ENCODE data around the gene PSMC6. TPM values are rescaled to one million over a fixed set of nuclear protein-coding genes. Genes with fewer than 3 reads are reported as not detected.

The PSMC6 gene
- total and polyA plus RNA-seq, 2 experiments from 2014 or later = 143 to 176 TPM

DNA sequence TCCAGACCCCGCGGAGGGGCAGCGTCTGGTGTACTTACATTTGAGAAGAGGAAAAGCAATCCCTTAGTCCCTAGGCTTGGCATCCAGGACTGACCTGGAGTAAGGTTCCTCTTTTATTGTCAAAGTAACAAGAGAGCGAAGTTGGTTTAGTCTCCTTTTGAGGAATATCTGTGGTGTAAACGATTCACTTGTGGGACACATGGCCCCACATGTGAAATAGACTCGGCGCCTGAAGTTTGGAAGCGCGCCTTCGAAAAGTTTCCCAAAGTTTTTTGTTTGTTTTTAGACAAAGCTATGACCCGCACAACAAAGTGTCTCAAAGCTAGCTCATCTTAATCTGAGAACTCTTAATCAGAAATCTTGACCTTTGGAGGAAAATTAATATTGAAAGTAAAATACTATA lies 23.7 kb downstream of the PSMC6 start:
- ATAC-seq = no peak

More for the DNA sequence above, 23.7 kb downstream of the PSMC6 start:
- Mint-ChIP-seq H3K27me3 (ENCODE audit: insufficient read depth, low read depth, poor library complexity) (peaks cover 7% of the 10 kb centered on the region), H3K4me1 (peaks cover 34% of the 10 kb centered on the region), H3K9me3 (no peaks in the 10 kb centered on the region), H3K4me3 (peak overlapping the region; percentile 98), H3K36me3 (ENCODE audit: low read depth) (peaks cover 55% of the 10 kb centered on the region), H3K27ac (peak overlapping the region; percentile 98)
- no peaks in the 10 kb centered on the region for H3K27me3 ChIP-seq (ENCODE audit: insufficient read depth)
- peaks cover 22% of the 10 kb centered on the region for H3K4me1 ChIP-seq (ENCODE audit: insufficient read depth)
- peaks cover 55% of the 10 kb centered on the region for H3K79me2 ChIP-seq (replicated peaks; ENCODE audit: insufficient read depth)
- H3K36me3 ChIP-seq (ENCODE audit: insufficient read depth) = no peaks in the 10 kb centered on the region
- TF ChIP-seq, protein P1, sequence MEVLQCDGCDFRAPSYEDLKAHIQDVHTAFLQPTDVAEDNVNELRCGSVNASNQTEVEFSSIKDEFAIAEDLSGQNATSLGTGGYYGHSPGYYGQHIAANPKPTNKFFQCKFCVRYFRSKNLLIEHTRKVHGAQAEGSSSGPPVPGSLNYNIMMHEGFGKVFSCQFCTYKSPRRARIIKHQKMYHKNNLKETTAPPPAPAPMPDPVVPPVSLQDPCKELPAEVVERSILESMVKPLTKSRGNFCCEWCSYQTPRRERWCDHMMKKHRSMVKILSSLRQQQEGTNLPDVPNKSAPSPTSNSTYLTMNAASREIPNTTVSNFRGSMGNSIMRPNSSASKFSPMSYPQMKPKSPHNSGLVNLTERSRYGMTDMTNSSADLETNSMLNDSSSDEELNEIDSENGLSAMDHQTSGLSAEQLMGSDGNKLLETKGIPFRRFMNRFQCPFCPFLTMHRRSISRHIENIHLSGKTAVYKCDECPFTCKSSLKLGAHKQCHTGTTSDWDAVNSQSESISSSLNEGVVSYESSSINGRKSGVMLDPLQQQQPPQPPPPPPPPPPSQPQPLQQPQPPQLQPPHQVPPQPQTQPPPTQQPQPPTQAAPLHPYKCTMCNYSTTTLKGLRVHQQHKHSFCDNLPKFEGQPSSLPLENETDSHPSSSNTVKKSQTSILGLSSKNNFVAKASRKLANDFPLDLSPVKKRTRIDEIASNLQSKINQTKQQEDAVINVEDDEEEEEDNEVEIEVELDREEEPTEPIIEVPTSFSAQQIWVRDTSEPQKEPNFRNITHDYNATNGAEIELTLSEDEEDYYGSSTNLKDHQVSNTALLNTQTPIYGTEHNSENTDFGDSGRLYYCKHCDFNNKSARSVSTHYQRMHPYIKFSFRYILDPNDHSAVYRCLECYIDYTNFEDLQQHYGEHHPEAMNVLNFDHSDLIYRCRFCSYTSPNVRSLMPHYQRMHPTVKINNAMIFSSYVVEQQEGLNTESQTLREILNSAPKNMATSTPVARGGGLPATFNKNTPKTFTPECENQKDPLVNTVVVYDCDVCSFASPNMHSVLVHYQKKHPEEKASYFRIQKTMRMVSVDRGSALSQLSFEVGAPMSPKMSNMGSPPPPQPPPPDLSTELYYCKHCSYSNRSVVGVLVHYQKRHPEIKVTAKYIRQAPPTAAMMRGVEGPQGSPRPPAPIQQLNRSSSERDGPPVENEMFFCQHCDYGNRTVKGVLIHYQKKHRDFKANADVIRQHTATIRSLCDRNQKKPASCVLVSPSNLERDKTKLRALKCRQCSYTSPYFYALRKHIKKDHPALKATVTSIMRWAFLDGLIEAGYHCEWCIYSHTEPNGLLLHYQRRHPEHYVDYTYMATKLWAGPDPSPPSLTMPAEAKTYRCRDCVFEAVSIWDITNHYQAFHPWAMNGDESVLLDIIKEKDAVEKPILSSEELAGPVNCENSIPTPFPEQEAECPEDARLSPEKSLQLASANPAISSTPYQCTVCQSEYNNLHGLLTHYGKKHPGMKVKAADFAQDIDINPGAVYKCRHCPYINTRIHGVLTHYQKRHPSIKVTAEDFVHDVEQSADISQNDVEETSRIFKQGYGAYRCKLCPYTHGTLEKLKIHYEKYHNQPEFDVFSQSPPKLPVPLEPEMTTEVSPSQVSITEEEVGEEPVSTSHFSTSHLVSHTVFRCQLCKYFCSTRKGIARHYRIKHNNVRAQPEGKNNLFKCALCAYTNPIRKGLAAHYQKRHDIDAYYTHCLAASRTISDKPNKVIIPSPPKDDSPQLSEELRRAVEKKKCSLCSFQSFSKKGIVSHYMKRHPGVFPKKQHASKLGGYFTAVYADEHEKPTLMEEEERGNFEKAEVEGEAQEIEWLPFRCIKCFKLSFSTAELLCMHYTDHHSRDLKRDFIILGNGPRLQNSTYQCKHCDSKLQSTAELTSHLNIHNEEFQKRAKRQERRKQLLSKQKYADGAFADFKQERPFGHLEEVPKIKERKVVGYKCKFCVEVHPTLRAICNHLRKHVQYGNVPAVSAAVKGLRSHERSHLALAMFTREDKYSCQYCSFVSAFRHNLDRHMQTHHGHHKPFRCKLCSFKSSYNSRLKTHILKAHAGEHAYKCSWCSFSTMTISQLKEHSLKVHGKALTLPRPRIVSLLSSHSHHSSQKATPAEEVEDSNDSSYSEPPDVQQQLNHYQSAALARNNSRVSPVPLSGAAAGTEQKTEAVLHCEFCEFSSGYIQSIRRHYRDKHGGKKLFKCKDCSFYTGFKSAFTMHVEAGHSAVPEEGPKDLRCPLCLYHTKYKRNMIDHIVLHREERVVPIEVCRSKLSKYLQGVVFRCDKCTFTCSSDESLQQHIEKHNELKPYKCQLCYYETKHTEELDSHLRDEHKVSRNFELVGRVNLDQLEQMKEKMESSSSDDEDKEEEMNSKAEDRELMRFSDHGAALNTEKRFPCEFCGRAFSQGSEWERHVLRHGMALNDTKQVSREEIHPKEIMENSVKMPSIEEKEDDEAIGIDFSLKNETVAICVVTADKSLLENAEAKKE (CRISPR knock-in tag; IDR thresholded peaks at IDR 0.05) = no peak
- TF ChIP-seq ZNF331 (CRISPR knock-in tag; IDR thresholded peaks at IDR 0.05; ENCODE audit: low read depth) (no peak), REST (IDR thresholded peaks at IDR 0.05; ENCODE audit: unreplicated experiment) (no peak)
- H3F3A ChIP-seq (replicated peaks; ENCODE audit: low read depth) = no peaks in the 10 kb centered on the region; the same call in 1 of the 2 replicates
- H3K27ac ChIP-seq (ENCODE audit: low read depth) = peak overlapping the region; percentile 89
- peak overlapping the region; percentile 82 for H3K4me2 ChIP-seq
- H3K9me2 ChIP-seq (ENCODE audit: insufficient read depth) = no peaks in the 10 kb centered on the region
- DNase-seq (ENCODE audit: low spot score) = no peak
- peak overlapping the region; percentile 64; the same call in 1 of the 2 replicates for H2AFZ ChIP-seq
- peak overlapping the region; percentile 94 for H3K4me3 ChIP-seq
- peaks cover 2% of the 10 kb centered on the region; the same call in 1 of the 2 replicates for H4K20me1 ChIP-seq (replicated peaks; ENCODE audit: insufficient read depth)
